Right lobe of liver (tissue), 6 donors: ENCODE data around the gene ETS2. TPM values are rescaled to one million over a fixed set of nuclear protein-coding genes. Genes with fewer than 3 reads are reported as not detected.
A peak's percentile ranks its signal among the peaks of the same experiment; 100 is the strongest.

Source experiments
- ATAC-seq, 4 donors: fragments of 200-7000 bp; cut with Tn5 transposase; one replicate each; pipeline ENCODE4 v1.9.1; 2020; ENCODE audit warnings: mild to moderate bottlenecking in 4 of 4, moderate library complexity in 4 of 4
- DNase-seq, 3 donors: peaks; one replicate each; pipeline ENCODE4 v3.0.0-alpha.2; 2020
- H3K27ac ChIP-seq, 3 donors: fragments of 200-600 bp; one replicate each; pipeline ENCODE4 v1.8.0; 2022
- H3K27me3 ChIP-seq, 2 donors: fragments of 200-600 bp; one replicate each; pipeline ENCODE4 v1.8.0; 2022
- H3K36me3 ChIP-seq, 4 donors: fragments of 200-600 bp; sonication (generic) in 1 of 4; one replicate each; pipeline versions ENCODE4 v1.5.1 to v1.8.0; 2017 to 2022; ENCODE audit warnings: control low read depth in 1 of 4
- H3K4me1 ChIP-seq, 4 donors: fragments of 200-600 bp; sonication (generic) in 1 of 4; one replicate each; pipeline versions ENCODE4 v1.5.1 to v1.8.0; 2017 to 2022; ENCODE audit warnings: control low read depth in 1 of 4
- H3K4me3 ChIP-seq, 3 donors: fragments of 200-600 bp; one replicate each; pipeline ENCODE4 v1.8.0; 2022
- H3K9me3 ChIP-seq, 4 donors: fragments of 200-600 bp; sonication (generic) in 1 of 4; one replicate each; pipeline versions ENCODE4 v1.5.1 to v1.8.0; 2017 to 2022; ENCODE audit warnings: control low read depth in 1 of 4
- CTCF ChIP-seq, 4 donors: fragments of 200-600 bp in 3 of 4; fragments of 450-650 bp in 1 of 4; IDR thresholded peaks; one replicate each; pipeline versions ENCODE4 v1.5.1 to v1.8.0; 2016 to 2022; ENCODE audit warnings: antibody characterized with exemption in 4 of 4, mild to moderate bottlenecking in 2 of 4
- POLR2A ChIP-seq: fragments of 450-650 bp; IDR thresholded peaks from one replicate; pipeline ENCODE4 v1.6.1; 2017; ENCODE audit warnings: antibody characterized with exemption, mild to moderate bottlenecking
- WGBS: methylation state at CpG from one replicate; pipeline ENCODE4 v1.1.6; 2018; ENCODE audit warnings: low coverage, low lambda C conversion rate; ENCODE audit not compliant: insufficient coverage; ENCODE audit errors: missing lambda C conversion rate; 5-methylcytosine and 5-hydroxymethylcytosine counted together
- intact Hi-C, 2 donors: fragments of 100-400 bp; cut with DNase I; formaldehyde crosslinking; loops; one replicate each; pipeline versions ENCODE4 v1.11.2 to v1.14.1; 2022
- total RNA-seq, 6 experiments: library from RNA; depleted of rRNA in 2 of 6; stranded (reverse); fragments of >200 nt in 2 of 6; fragmentation: NEBNext Ultra II Directional in 3 of 6; extraction: Animal tissue kit (Norgen Biotek cat#: 25700) in 3 of 6; gene quantifications; one replicate each; pipeline versions ENCODE4 v1.1.0 to v1.2.4, GENCODE V29; 2016 to 2023
- donor health status: DM: no; HTN: yes; CAD: no.
- donor health status: DM: no; HTN: no; CAD: no.
- donor health status: DM: no; HTN: no; CAD: no.
- donor health status: DM: no; HTN: yes; CAD: no.
- donor health status: DM: no; HTN: yes; CAD: no.

The ETS2 gene
- total RNA-seq, 6 experiments from 2014 or later, result 38.3 to 252 (median 129) TPM

GRCh38 chr21:38822778-38823238, 17.1 kb downstream of the ETS2 start:
- 78% methylated on average over 14 of the region's 26 CpGs for WGBS
- peak in 1 of 3 donors; percentile 25 for DNase-seq
- TF ChIP-seq CTCF (IDR thresholded peaks at IDR 0.05), result no peak
- TF ChIP-seq POLR2A, result no peak
- intact Hi-C loops, result loop anchor here in 1 of 2 donors (10.0 kb wide), 1 partner anchor 82 kb away; no protein-coding TSS in a partner anchor
- Histone ChIP-seq H3K4me3 (no peak overlapping the region), H3K4me1 (peaks cover 0 to 73% (median 23%) of the 10 kb centered on the region in 4 donors), H3K27me3 (no peaks in the 10 kb centered on the region), H3K27ac (peak overlapping the region; percentile 82 to 97 (median 97)), H3K36me3 (peaks cover 12 to 61% (median 56%) of the 10 kb centered on the region in 4 donors), H3K9me3 (no peaks in the 10 kb centered on the region)
- ATAC-seq, result peak in 2 of 4 donors; percentile 3 to 8

- WGBS, result 27% methylated on average over 3 of the region's 3 CpGs
- no peak for TF ChIP-seq POLR2A
- no peak for TF ChIP-seq CTCF (IDR thresholded peaks at IDR 0.05)
- no peak for ATAC-seq
- Histone ChIP-seq H3K36me3 (peaks cover 12 to 52% (median 47%) of the 10 kb centered on the region in 4 donors), H3K4me3 (no peak overlapping the region), H3K9me3 (no peaks in the 10 kb centered on the region), H3K27ac (peak overlapping the region; percentile 82 to 97 (median 97)), H3K4me1 (peaks cover 0 to 73% (median 23%) of the 10 kb centered on the region in 4 donors), H3K27me3 (no peaks in the 10 kb centered on the region)
- DNase-seq, result no peak
- intact Hi-C loops, result loop anchor here in 1 of 2 donors (10.0 kb wide), 1 partner anchor 81 kb away; no protein-coding TSS in a partner anchor
Observed at GRCh38 chr21:38823737-38824123, 18.0 kb downstream of the ETS2 start.

- intact Hi-C loops, result loop anchor here in 1 of 2 donors (10.0 kb wide), 1 partner anchor 81 kb away; no protein-coding TSS in a partner anchor
- peak overlapping the region; percentile 82 to 97 (median 97) for H3K27ac ChIP-seq
- peaks cover 8 to 47% (median 43%) of the 10 kb centered on the region in 4 donors for H3K36me3 ChIP-seq
- DNase-seq (peak; percentile 63 to 87 (median 86)), ATAC-seq (peak; percentile 20 to 71 (median 47))
- no peaks in the 10 kb centered on the region for H3K9me3 ChIP-seq
- peaks cover 0 to 68% (median 22%) of the 10 kb centered on the region in 4 donors for H3K4me1 ChIP-seq
- TF ChIP-seq POLR2A (no peak), CTCF (IDR thresholded peaks at IDR 0.05) (no peak)
- WGBS, result 41% methylated on average over 18 of the region's 19 CpGs
- H3K4me3 ChIP-seq, result no peak overlapping the region
- H3K27me3 ChIP-seq, result no peaks in the 10 kb centered on the region
Observed at GRCh38 chr21:38824124-38824822, 18.5 kb downstream of the ETS2 start.

GRCh38 chr21:38825269-38825668, 19.5 kb downstream of the ETS2 start:
- peaks cover 0 to 37% (median 33%) of the 10 kb centered on the region in 4 donors for H3K36me3 ChIP-seq
- no peak for ATAC-seq
- H3K4me1 ChIP-seq, result peaks cover 0 to 58% (median 18%) of the 10 kb centered on the region in 4 donors
- H3K9me3 ChIP-seq, result no peaks in the 10 kb centered on the region
- TF ChIP-seq CTCF (IDR thresholded peaks at IDR 0.05) (no peak), POLR2A (no peak)
- intact Hi-C loops, result loop anchor here in 1 of 2 donors (10.0 kb wide), 1 partner anchor 80 kb away; no protein-coding TSS in a partner anchor
- H3K4me3 ChIP-seq, result no peak overlapping the region
- WGBS, result 100% methylated on average over 1 of the region's 4 CpGs
- no peaks in the 10 kb centered on the region for H3K27me3 ChIP-seq
- peak overlapping the region; percentile 82 to 97 (median 97) for H3K27ac ChIP-seq
- DNase-seq, result no peak
